NCI-H82 (cell line): ENCODE data around the gene DHTKD1.

Experiments used
- DNase-seq: peaks from one replicate; lab custom pipeline; 2025; lab: John Stamatoyannopoulos, UW

Gene DHTKD1, protein sequence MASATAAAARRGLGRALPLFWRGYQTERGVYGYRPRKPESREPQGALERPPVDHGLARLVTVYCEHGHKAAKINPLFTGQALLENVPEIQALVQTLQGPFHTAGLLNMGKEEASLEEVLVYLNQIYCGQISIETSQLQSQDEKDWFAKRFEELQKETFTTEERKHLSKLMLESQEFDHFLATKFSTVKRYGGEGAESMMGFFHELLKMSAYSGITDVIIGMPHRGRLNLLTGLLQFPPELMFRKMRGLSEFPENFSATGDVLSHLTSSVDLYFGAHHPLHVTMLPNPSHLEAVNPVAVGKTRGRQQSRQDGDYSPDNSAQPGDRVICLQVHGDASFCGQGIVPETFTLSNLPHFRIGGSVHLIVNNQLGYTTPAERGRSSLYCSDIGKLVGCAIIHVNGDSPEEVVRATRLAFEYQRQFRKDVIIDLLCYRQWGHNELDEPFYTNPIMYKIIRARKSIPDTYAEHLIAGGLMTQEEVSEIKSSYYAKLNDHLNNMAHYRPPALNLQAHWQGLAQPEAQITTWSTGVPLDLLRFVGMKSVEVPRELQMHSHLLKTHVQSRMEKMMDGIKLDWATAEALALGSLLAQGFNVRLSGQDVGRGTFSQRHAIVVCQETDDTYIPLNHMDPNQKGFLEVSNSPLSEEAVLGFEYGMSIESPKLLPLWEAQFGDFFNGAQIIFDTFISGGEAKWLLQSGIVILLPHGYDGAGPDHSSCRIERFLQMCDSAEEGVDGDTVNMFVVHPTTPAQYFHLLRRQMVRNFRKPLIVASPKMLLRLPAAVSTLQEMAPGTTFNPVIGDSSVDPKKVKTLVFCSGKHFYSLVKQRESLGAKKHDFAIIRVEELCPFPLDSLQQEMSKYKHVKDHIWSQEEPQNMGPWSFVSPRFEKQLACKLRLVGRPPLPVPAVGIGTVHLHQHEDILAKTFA

DNA sequence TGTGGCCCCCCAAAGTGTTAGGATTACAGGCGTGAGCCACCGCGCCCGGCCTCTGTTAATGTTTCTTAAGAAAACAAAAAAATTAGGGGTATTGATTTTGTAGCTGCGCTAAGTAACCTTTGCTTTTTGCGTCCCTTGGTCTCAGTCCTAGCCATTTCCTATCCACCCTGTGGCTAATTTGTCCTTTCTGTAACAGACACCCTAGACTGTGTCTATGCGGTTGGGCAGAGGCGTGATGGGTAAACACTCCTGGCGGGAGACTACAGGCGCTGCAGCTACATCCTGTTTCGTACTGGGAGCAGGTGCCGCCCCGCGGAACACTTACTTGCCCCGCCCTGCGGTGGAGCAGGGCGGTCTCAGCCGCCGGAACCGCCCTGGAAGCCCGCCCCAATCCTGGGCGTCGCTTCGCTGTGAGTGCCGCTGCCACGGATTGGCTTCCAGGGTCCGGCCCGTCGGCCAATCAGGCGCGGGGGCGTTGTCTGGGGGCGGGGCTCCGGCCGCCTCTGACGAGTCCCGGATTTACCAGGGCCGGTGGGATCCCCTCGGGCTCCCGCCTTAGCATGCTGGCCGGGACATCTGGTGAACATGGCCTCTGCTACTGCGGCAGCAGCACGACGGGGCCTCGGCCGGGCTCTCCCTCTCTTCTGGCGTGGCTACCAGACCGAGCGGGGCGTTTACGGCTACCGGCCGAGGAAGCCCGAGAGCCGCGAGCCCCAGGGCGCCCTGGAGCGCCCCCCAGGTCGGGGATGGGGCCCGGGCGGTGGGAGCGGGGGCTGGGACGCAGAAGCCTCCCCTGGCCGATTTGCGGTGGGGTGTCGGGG is at the start of gene DHTKD1:
Gene DHTKD1 (plus strand): TSS at position 506 of the 821 bp plus-strand sequence. CDS start 80 bp downstream, at position 586.
- peak; percentile 98 for DNase-seq

DNA sequence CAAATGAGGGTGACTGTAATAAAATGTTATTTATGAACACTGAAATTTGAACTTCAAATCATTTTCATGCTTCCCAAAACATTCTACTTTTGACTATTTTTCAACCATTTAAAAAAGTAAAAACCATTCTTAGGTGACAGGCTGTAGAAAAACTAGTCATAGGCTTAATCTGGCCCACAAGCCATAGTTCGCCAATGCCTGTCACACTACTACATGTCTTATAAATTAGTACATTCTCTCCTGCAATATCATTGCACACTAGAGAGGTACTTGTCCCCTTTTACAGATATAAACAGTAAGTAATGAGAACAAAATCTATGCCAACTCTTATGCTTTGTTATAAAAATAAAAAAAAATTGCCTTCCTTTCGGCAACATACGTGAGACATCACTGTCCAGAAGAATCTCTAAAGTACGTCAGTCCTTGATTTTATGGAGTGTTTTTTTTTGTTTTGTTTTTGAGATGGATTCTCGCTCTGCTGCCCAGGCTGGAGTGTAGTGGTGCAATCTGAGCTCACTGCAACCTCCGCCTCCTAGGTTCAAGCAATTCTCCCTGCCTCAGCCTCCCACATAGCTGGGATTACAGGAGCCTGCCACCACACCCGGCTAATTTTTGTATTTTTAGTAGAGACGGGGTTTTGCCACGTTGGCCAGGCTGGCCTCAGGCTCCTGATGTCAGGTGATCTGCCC is 49.3 kb upstream of the DHTKD1 start:
- DNase-seq: no peak

DNA sequence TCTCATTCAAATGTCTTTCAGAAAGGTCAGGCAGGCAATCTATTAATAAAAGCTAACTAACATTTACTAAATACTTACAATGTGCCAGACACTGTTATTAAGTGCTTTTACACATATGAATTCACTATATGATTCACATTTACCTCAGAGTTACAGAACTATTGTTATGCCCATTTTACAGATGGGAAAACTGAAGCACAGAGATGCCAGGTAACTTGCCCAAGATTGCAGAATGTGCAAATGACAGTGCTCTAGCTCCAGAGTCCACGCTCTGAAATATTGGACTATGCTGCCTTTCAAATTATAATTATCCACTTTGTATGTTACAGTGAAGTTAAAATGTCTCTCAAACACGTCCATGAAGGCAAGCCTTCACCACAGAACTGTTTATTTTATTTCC is 48.2 kb upstream of the DHTKD1 start:
- DNase-seq: no peak

DNA sequence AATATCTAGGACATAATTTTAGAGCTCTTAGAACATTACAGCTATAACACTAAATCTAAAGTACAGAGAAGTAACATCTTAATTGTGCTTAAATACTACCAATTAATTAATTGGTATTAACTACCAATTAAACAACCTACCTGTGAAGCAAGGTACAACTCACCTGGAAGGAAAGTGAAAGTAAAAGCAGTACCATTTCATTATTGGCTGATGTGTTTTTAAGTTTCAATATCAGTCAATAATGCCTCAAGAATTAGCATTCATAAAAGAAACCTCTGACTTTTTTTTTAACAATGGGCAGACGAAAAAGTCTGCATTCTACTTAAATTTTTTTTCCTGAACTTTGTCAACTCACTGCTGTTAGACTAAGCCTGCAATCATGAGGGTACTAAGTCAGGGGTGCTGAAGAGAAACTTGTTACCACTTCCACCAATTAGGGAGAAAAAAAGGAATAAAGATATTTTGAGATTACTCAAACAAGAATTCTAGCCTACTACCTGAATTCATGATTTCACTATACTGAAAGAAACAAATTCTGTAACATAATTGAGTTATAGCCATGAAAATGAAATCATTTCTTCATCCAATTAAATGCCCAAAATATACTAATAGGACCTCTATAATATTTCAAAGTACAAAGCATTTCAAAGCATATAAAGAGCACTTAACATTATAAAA is 46.0 kb upstream of the DHTKD1 start:
- DNase-seq: no peak

DNA sequence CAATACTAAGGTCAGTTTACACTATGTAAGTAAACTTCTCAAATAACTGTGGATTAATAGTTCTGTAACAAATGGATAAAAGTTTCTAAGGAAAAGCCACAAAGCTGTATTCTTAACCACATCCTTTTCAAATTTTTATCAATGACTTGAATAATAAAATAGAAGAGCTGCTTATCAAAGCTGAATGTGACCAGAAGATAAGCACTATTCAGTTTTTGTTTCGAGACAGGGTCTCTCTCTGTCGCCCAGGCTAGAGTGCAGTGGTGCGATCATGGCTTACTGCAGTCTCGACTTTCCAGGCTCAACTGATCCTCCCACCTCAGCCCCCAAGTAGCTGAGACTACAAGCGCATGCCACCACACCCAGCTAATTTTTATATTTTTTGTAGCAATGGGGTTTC is 43.2 kb upstream of the DHTKD1 start:
- DNase-seq: no peak

DNA sequence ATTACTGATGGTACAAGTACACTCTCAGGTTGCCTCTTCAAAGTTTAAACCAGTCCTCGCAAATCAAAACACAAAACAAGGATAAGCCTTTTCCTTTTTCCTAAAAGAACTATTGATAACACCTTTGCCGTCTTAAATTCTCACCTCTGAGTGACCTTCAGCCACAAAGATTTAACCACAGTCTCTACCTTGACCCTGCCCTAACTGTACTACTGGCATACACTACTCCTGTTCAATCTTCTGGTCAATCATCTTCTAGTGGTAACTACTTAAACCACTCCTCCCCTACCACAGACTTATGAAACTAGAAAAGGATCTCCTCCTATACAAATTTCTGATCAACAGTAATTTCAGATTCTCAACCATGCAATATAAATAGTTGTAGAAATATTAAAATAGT is 41.2 kb upstream of the DHTKD1 start:
- DNase-seq: no peak

DNA sequence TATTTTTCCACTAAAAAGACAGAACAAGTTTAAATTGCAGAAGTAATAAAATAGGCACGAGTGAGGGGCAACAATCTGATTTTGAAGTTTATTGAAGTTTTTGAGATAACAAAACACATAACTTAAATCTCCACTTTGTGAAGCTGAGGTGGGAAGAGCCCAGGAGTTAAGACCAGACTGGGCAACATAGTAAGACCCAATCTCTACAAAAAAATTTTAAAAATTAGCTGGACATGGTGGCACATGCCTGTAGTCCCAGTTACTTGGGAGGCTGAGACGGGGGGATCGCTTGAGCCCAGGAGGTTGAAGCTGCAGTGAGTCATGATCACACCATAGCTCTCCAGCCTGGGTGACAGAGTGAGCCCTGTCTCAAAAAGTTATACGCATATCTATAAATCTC is 37.4 kb upstream of the DHTKD1 start:
- no peak for DNase-seq

DNA sequence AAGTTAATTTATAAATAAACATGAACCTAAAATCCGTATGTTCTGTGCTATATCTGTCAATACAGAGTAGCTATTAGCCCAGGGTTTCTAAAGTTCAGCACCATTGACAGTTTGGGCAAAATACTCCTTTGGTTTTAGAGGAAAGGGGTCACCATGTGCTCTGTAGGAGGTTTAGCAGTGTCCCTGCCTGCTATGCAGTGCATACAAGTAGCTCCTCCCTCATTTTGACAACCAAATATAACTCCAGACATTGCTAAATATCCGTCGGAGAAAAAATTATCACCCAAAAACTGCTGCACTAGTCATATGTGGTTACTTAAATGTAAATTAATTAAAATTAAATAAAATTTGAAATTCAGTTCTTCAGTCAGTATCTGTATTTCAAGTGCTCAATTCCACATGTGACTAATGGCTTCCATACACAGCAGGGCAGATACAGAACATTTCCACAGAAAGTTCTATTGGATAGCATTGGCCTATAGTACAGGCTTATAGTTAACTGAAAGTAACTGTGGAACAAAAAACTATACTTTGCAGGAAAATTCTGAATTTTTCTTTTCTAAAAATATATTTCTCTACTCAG is 32.6 kb upstream of the DHTKD1 start:
- no peak for DNase-seq

DNA sequence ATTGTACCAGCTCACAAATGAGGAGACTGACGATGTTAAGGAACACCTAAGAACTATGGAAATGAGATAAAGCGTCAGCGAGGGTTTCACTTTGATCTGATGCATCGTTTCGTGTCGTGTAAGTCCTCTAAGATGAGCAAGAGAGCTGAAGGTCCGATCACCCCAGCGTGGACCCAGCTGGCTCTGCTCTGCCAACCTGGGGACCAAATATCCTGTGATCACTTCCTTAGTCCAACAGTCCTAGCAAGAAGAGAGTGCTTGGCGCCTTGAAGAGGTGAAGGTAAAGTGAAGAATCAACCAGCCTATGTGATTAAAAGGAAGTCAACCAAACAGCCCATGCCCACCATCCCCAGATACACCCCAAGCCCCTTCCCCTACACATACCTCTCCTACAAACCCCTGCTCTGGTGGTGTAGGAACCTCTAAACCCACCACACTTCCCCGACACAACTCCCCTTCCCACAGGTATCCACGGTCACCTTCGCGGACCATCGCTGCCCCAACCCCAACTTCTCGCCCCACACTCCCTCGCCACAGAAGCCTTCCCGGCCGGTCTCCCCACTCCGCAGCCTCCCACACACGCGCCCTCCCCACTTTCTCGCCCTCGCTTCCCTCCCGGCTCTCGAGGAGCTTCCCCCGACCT is 26.9 kb upstream of the DHTKD1 start:
- DNase-seq: peak; percentile 27

DNA sequence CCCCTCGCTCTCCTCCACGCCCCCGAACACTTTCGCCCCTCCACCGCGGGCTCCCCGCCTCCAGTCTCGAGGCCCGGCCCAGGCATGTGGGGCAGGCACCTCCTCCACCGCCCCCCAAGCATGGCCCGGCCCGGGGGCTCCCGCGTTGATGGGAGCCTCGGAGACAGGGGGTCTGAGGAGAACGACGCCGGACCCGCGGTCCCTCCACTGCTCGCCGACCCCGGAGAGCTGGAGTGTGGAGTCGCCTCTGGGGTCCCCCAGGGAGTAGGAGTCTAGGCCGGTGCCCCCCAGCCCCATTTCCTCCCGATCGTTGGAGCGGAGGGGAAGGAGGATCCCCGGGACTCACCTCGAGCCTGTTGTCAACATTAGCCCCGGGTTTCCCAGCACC is 26.4 kb upstream of the DHTKD1 start:
- DNase-seq: peak; percentile 48

DNA sequence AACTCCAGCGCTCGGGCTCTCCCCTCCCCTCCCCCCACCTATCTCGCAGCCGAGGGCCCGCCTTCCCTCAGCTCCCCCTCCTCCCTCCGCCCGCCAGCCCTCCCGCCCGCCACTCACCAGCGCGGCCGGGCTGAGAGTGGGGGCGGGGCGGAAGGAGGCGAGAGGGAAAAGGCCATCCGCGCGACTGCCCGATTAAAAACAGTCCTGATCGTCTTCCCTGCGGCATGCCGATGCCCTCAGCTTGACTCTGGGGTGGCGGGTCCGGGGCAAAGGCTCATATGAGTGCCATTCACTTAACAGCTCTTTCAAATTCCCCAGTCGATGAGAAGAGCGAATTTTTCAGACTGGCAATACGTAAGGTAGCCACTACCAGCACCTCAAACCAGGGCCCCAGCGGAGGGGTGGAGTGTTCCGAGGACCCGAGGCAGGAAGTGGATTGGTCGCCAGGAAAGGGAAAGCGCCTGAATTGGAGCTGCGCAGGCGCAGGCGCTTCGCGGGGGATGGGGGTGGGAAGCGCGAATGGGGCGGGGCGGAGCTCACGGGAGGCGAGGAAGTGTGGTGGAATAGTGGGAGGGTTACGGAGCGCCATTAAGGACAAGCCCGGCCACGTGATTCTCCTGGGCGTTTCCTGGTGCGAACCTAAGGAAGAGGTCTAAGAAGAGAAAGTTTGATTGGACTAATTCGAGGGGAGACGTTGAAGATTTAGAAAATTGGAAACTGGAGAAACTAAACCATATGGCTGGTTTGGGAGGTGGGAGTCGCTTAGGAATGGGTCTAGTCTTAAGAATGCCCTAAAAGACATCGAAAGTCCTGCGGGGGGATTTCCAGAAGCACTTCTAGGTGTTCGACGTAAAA is 25.7 kb upstream of the DHTKD1 start, which contains the start of gene UPF2:
Gene UPF2 (minus strand): TSS at position 13 of the 855 bp plus-strand sequence. CDS start 7,386 bp downstream, outside the sequence.
- DNase-seq: peak; percentile 98

DNA sequence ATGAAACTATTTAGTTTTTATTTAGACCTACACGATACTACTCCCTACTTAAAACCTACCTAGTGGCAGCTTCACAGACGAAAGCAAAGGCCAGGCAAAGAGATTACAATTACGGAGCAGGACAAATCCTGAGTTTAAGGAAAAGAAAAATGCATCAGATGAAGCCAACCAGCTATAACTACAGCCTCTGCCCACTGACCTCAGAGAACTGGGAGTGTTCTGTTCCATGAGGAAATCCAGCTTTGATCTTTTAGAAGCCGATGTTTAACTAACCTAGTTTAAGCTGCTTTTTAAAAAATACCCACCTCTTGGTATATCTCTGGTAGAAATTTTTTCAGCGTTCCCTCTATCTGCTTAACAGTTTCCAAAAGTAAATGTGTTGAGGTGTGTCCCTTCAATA is 23.2 kb upstream of the DHTKD1 start:
- DNase-seq: no peak

DNA sequence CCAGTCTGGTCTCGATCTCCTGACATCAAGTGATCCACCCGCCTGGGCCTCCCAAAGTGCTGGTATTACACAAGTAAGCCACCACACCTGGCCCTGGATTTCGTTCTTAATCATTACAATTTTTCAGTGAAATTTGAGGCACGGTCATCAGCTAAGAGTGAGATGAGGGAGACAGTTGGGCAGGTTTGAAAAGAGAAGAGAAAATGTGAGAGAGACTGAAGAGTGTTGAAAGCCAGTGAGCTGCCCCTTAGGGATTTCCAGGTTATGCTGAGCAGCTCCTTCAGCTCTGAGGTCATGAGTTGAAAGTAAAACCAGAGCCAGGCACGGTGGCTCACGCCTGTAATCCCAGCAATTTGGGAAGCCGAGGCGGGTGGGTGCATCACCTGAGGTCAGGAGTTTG is 20.2 kb upstream of the DHTKD1 start:
- DNase-seq: no peak

DNA sequence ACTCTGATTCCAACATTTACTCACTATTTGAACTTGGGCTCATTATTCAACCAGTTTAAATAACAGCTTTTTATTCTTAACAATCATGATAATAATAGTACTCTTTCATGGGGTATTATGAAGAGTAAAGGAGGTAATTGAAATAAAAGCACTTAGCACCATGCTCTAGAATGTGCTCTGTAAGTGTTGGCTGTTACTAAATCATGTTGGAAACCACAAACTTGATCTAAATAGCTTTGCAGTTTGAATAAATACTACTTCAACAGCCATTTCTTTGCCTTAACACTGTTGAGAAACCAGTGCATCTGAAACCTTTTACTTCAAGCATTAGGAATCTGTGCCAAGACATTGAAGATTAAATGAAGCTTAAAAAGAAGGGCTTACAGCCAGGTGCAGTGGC is 18.2 kb upstream of the DHTKD1 start:
- DNase-seq: peak; percentile 26

DNA sequence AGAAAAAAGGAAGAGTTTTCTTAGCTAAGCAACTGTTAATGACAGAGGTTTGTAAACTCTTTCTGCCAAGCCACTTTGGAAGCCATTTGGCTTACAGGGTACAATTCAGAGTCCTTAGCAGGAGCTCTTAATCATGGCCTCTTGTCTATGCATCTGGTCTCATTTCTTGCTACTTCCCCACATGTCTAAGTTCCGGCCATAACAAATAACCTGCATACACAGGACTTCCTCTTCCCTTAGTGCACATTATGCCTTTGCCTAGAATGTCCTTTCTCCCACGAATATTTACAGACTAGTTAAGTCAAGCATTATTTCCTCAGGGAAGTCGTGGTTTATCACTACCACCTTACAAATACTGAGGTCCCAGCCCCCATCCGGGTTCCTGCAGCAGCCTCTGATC is 17.5 kb upstream of the DHTKD1 start:
- no peak for DNase-seq

DNA sequence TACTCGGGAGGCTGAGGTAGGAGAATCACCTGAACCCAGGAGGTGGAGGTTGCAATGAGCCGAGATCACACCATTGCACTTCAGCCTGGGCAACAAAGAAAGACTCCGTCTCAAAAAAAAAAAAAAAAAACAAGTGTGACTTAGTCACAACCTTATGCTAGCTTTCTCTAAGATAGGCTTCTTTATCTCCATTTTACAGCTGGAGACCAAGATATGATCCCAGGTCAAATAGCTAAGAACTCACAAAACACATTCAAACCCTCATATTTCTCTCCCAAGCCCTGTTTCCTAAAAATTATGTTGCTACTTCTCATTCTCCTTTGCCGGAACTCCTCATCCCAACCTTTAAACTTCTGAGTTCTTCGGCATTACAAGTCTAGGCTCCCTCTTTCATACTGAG is 13.0 kb upstream of the DHTKD1 start:
- no peak for DNase-seq

DNA sequence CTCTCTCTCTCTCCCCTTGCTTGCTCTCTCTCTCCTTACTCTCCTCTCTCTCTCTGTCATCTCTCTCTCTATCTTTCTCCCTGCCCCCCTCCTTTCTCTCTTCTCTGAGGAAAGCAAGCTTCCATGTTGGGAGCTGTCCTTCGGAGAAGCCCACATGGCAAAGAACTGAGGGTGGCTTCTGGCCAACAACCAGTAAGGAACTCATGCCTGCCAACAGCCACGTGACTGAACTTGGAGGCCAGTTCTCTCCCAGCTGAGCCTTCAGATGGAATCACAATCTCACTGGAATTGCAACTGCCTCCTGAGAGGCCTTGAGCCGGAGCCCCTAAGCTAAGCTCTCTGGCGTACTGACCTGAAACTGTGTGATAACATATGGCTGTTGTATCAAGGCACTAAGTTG is 12.0 kb upstream of the DHTKD1 start:
- no peak for DNase-seq

DNA sequence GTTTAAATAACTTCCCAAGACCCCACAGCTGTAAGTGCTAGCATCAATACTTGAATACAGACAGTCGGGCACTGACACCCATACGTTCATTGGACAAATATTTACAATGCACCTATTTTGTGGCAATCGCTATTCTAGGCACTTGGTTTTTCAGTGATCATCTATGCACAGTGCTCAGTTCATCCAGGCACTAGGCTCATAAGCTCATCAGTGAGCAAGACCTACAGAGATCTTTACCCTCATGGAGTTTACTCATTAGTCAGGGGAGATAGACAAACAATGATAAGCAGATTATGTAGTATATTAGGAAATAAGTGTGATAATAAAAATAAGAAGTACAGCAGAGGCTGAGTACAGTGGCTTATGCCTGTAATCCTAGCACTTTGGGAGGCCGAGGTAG is 7.6 kb upstream of the DHTKD1 start:
- peak; percentile 63 for DNase-seq
